Left ventricle myocardium superior (tissue), 1 donor: ENCODE data around the gene CPED1. TPM values are rescaled to one million over a fixed set of nuclear protein-coding genes. Genes with fewer than 3 reads are reported as not detected.
"Not testable (repeated sequence)": the region's sequence is repeated elsewhere in the genome, so short reads cannot be mapped to it uniquely, and the experiment has no call there.

Experiments
- ATAC-seq: fragments of 200-7000 bp; cut with Tn5 transposase; one replicate; pipeline ENCODE4 v1.9.1; 2020; ENCODE audit warnings: mild to moderate bottlenecking, moderate library complexity
- DNase-seq: peaks from one replicate; pipeline ENCODE4 v3.0.0-alpha.2; 2020
- intact Hi-C: fragments of 100-400 bp; cut with micrococcal nuclease; formaldehyde crosslinking; loops from one replicate; pipeline ENCODE4 v1.11.0; 2022
- total RNA-seq: library from RNA; stranded (reverse); fragmentation: NEBNext Ultra II Directional; extraction: Animal tissue kit (Norgen Biotek cat#: 25700); gene quantifications from one replicate; pipeline ENCODE4 v1.2.1, GENCODE V29; 2021
- donor health status: DM: no; HTN: yes; CAD: no; lungs with severe emphysema.

The CPED1 gene
- total RNA-seq, 1 donor from 2014 or later = 32.8 TPM

DNA sequence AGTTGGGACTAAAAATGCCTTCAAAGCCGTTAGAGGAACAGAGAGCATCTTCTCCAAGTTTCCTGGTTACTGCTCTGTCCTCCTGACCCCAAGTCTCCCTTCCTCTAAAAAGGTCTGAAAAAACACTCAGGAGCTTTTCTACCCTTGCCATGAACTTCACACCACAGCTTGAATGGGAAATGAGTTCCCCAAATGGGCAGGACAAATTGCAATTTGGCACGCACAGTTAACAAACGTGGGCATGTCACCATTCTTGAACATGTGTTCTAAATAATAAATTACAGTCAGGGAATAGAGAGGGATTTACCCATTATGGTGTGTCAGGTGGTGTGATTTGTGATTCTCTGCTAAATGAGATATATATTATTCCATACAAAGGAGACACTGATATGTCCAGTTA lies 249.1 kb downstream of the CPED1 start:
- intact Hi-C loops = no loop called here
- no peak for ATAC-seq
- no peak for DNase-seq

DNA sequence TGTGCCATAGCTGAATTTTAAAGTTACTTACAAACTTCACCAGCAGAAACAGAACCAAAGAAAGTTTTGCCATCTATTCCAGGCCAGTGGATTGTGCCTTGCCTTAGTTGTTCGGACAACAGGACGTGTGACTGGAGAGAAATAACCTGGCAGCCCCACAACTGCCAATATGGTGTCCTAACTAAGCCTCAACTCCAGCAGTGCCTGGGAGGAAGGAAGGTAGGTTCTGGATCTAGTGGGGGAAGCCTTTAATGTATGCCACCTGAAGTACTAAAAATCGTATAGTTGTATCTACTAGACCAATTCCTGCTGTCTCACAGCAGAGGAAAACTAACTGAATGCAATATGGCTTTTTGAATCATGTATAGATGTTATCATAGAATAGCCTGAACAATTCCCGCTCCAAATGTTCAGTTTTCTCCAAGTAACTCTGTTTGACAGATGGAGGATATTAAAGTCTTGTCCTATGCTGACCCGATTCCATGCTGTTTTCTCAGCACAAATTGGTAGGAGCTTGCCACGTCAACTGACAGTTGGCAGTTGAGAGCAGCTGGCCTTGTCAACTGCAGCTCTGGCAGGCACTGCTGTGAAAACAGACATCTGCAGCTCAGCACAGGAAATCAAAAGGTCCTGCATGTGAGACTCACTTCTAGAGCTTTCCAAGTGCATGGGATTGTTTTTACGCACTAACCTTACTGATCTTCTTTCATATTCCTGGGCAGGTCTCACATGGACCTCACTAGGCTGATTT lies 255.8 kb downstream of the CPED1 start:
- peak; percentile 26 for DNase-seq
- intact Hi-C loops = no loop called here
- ATAC-seq = peak; percentile 41

DNA sequence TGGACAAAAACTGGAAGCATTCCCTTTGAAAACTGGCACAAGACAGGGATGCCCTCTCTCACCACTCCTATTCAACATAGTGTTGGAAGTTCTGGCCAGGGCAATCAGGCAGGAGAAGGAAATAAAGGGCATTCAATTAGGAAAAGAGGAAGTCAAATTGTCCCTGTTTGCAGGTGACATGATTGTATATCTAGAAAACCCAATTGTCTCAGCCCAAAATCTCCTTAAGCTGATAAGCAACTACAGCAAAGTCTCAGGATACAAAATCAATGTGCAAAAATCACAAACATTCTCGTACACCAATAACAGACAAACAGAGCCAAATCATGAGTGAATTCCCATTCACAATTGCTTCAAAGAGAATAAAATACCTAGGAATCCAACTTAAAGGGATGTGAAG lies 262.9 kb downstream of the CPED1 start:
- ATAC-seq, DNase-seq, intact Hi-C loops: not testable (repeated sequence)

DNA sequence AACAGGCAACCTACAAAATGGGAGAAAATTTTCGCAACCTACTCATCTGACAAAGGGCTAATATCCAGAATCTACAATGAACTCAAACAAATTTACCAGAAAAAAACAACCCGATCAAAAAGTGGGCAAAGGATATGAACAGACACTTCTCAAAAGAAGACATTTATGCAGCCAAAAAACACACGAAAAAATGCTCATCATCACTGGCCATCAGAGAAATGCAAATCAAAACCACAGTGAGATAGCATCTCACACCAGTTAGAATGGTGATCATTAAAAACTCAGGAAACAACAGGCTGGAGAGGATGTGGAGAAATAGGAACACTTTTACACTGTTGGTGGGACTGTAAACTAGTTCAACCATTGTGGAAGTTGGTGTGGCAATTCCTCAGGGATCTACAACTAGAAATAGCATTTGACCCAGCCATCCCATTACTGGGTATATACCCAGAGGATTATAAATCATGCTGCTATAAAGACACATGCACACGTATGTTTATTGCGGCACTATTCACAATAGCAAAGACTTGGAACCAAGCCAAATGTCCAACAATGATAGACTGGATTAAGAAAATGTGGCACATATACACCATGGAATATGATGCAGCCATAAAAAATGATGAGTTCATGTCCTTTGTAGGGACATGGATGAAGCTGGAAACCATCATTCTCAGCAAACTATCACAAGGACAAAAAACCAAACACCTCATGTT lies 264.2 kb downstream of the CPED1 start:
- DNase-seq, intact Hi-C loops, ATAC-seq: not testable (repeated sequence)

DNA sequence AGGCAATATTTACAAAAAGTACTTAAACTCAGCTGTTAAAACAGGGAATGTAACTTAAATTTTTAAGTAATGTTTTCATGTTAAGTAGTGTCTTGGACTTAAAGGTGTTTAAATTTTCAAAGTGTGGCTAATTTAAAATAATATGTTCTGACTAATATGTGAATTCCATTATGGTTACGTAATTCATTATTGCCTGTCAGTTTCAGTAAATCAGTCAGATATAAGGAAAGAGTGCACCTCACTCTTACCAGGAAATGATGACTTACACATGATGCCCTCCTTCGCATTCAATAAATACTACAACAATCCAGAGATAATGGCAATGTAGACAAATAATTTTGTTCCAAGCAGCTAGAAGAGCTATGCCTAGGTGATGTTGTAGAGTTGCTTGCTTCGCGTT lies 271.3 kb downstream of the CPED1 start:
- DNase-seq (no peak), ATAC-seq (no peak)
- intact Hi-C loops = no loop called here

DNA sequence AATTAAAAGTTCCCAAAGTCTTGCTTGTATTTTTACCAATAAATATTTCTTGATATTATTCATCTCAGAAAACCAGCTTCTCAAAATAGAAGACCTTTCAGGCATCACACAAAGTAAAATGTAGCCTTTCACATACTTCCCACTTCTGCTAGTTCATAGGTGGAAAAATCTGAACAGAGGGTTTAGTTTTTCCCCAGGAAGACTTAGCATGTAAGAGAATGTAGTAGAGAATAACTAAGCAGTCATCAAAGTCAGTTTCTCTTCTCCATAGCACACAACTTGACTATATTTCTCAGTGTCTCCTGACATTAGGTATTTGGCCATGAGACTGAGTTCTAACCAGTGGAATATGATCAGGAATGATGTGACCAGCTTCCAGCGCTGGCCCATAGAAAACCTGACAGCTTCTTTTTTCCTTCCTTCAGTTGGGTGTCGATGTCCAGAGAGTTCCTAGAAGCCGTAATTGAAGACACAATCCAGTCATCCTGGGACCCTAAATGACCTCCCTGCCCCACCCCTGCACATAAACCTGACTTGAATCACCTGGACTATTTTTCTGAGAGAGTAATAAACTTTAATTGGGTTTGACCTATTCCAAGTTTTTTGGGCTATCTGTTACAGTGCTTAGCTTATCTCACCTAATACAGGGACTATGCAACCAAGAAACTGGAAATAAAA lies 272.8 kb downstream of the CPED1 start:
- DNase-seq (no peak), ATAC-seq (no peak)
- intact Hi-C loops = no loop called here

DNA sequence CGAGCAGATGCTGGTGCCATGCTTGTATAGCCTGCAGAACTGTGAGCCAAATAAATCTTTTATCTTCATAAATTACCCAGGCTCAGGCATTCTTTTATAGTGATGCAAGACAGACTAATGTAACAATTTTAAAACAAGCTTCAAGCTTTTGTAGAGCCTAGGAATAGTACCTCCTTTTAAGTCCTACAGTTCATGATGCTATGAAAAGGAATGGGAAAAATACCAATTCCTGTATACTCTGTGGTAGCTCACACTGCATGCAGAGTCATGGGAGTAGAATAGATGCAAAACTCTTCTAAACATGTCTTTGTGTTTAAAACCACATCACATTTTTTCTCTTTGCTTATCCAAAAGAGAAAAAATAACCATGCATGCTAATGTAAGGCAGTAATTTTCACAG lies 273.7 kb downstream of the CPED1 start:
- DNase-seq (no peak), ATAC-seq (no peak)
- intact Hi-C loops = no loop called here

DNA sequence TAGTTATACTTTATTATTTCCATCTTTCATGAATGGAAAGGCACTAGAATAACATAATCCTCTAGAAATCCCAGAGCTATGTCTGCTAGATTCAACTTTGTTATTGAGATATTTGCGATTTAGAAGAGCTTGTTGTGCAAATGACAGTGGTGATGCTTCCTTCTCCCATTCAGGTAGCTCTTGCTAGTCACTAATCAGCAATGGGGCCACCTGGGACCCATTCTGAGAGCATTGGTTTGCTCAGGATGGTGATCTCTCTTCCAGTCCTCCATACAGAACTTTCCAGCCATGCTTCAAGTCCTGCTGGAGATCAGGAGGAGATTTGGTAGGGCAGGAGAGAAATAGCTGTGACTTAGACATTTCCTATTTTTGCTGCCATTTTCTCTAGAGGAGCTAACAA lies 274.5 kb downstream of the CPED1 start:
- intact Hi-C loops = no loop called here

DNA sequence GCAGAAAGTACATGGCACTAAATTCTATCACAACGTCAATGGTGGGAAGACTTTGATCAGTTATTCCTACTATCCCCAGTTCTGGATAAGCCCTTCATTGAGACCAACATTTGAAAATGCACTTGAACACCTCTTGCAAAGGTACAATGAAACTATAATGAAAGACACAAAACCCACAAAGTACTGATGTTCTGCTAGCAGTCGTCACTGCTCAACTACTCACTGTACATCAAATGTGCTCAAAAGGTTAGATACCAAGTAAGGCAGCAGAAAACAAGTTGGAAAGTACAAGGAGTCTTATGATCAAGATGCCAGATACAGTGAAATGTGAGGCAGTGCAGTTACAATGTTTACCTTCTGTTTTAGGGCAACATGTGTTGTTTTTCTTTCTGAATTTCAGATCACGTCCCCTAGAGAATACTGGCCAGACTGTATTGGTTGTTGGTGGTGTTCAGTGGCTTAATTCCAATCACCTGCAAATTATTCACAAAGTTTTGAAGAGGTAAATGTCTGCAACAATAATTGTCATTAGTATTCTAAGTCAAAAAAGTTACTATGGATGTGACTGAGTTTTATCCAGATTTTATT lies 277.9 kb downstream of the CPED1 start:
- DNase-seq = no peak
- intact Hi-C loops = no loop called here
- no peak for ATAC-seq

More for the DNA sequence above, 274.5 kb downstream of the CPED1 start:
- ATAC-seq (no peak), DNase-seq (no peak)

DNA sequence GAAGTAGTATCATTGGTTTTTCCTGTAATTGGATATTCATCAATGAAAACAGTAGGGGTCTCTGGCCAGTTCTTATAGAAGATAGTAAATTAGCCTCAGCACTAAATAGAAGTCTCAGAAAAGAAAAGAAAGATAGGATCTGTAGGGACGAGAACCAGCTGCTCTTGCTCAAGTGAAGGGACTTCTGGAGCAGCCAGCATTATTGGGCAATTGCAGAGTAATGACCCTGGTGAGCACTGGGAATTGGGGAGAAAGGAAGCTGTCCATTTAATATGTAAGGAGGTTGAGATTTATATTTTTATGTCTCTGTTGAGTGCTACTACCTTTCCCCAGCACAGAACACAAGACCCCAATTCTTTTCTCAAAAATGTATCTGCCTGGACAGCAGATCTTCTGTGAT lies 279.1 kb downstream of the CPED1 start:
- intact Hi-C loops = no loop called here
- ATAC-seq (peak; percentile 53), DNase-seq (no peak)

DNA sequence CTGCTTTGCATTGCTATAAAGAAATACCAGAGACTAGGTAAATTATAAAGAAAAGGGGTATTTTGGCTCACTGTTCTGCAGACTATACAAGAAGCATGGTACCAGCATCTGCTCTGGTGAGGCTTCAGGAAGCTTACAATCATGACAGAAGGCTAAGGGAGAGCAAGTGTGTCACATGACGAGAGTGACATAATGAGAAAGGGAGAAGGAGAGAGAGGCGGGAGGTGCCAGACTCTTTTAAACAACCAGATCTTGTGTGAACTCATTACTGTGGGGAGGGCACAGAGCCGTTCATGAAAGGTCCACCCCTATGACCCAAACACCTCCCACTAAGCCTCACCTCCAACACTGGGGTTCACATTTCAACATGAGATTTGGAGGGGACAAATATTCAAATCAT lies 281.3 kb downstream of the CPED1 start:
- DNase-seq (no peak), ATAC-seq (no peak)
- intact Hi-C loops = no loop called here

DNA sequence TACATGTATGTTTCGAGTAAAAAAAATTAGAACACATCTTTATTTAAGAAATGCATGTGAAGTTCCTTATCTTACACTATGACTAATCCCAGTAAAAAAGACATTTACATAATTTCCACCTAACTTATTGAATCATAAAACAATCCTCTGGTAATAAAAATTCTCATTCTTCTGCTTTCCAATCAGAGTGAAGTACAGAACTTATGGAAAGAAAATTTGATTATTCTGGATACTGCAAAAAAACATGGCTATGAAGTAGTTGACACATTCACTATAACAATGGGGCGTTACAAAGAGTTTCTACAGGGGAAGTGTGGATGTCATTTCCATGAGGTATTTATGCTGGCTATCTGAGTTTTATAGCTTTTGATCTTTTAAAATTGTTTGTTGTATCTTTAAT lies 282.6 kb downstream of the CPED1 start:
- ATAC-seq (no peak), DNase-seq (no peak)
- intact Hi-C loops = no loop called here

DNA sequence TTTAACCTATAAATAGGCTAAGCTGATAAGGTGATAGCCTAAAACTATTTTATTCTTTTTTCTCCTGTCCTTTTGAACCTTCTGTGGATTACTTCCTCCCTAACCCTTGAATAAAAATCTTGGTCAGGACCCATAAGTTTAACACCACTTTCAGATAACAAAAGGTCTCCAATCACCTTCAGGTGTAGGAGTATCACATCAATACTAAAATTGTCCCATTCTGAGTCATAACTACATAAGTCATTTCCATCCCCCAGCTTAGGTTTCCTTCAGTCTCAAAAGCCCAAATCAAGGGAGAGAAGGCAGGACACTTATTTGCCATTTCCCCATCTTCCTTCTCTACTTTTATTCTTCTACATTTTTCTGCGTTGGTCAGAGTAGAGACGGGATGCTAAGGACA lies 283.4 kb downstream of the CPED1 start:
- ATAC-seq = no peak
- intact Hi-C loops = no loop called here
- no peak for DNase-seq

DNA sequence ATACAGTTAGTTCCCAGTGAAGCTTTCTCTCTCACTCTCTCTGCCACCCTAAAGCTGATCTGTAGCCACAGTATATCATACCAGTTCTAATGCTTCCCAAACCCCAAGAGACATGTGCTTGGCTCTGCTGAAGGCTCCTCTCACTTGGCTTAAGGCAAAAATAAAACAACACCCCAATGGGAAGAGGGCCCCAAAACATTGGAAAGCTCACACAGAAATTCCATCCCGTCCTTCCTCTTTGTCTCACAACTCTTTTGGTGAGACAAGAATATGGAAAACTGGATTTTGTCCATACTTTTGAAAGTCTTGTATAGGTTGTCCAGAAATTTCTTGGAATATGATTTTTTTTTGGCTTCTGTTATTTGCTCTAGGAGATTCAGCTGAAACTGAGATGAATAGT lies 284.2 kb downstream of the CPED1 start:
- intact Hi-C loops = no loop called here

DNA sequence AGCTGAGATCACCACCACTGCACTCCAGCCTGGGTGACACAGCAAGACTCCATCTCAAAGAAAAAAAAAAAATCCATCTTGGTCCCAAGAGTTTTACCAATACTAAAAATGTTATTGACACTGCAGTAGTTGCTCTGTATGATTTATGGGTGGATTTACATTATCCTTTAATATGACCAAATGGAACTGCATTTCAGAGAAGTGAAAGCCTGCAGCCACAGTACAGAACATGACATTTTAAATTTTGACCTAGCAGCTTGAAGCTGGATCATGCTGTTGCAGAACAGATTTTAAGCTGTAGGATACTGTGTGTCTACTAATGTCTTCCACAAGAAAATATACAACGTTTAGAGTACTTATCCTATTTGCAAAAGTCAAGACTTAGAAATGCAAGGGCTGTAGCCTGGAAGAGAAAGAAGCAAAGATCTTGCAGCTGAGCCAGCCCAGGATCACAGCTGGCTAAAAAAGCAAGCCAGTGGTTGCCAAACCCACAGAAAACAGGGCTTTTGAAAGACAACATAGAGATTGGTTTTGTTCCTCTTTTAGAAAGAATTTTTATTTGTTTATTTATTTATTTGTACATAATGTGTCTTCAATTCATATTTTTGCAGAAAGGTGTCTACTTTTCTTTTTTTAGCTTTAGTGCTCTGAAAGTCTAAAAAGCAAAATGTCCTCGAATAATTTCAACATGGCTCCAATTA lies 285.1 kb downstream of the CPED1 start:
- DNase-seq = peak; percentile 26
- intact Hi-C loops = no loop called here
- ATAC-seq = no peak

More for the DNA sequence above, 284.2 kb downstream of the CPED1 start:
- DNase-seq (no peak), ATAC-seq (no peak)

DNA sequence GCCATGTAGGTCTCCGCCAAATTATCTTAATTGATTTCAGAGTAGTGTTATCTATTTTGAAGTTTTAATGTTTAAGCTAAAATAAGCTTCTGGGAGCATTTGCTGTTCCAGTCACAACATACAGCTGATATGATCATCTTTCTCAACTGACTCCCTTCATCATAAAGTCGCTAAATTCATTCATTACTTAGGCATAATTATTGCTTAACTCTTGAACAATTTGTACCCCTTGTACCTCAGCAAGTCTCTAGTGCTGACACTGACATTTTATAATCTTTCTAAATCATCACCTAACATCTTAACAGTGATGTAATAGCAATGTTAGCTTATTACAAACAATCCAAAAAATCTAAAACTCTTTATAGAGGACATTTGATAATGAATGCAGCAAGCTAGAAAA lies 286.0 kb downstream of the CPED1 start:
- intact Hi-C loops = no loop called here
- DNase-seq = no peak
- no peak for ATAC-seq

DNA sequence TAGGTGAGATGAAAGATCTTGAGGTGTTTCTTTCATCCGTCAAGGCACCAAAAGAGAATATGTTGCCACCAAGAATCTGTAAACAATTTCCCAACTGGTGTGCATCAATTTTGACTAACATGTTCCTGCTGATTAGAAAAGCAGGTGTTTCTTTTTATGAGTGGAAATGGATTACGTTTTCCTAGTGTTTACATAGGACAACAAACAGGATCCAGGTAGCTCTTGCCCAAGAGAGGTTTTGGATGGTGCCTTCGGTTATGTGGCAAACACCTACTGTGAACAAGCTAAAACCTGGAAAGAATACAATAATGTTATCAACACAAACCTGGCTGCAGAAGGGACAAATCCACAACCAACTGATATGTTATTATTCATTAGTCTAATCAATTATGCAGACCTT lies 286.7 kb downstream of the CPED1 start:
- ATAC-seq = no peak
- DNase-seq = no peak
- intact Hi-C loops = no loop called here

DNA sequence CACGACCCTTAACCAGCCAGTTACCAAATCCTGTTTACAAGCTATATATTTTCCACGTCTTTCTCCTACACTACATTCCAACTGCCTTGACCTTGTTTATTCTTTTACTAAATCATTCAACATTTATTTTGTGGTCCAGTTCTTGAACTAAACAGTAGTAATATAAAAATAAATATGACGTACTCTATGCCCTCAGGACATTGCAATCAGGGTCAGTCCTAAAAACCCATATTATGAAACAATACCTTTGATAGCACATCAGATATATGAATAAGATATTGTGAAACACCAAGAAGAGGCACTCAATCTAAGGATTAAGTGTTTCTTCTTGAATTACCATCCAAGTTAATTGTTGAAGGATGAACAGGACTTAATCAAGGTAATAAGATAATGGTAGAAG lies 287.8 kb downstream of the CPED1 start:
- no peak for DNase-seq
- ATAC-seq = no peak
- intact Hi-C loops = no loop called here
